Measurements from ENCODE around the gene ARHGAP10.

DNA sequence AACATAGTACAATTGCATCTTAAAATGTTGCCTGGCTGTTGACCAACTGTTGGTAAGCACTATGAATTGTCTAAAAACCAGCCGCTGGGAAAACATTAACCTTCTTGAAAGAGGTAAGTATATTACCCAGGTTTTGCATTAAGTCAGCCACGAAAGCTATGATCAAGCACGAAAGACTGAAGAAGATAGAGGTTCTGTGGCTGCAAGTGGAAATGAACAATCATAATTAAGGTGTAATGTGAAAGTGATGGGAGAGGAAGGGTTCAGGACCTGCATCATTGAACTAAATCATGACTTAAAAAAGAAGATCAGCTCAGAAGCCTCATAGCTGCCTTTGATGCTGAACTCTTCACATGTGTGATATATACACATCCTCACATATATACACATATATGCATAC lies 369.3 kb downstream of the ARHGAP10 start:
- TF ChIP-seq, protein P1, sequence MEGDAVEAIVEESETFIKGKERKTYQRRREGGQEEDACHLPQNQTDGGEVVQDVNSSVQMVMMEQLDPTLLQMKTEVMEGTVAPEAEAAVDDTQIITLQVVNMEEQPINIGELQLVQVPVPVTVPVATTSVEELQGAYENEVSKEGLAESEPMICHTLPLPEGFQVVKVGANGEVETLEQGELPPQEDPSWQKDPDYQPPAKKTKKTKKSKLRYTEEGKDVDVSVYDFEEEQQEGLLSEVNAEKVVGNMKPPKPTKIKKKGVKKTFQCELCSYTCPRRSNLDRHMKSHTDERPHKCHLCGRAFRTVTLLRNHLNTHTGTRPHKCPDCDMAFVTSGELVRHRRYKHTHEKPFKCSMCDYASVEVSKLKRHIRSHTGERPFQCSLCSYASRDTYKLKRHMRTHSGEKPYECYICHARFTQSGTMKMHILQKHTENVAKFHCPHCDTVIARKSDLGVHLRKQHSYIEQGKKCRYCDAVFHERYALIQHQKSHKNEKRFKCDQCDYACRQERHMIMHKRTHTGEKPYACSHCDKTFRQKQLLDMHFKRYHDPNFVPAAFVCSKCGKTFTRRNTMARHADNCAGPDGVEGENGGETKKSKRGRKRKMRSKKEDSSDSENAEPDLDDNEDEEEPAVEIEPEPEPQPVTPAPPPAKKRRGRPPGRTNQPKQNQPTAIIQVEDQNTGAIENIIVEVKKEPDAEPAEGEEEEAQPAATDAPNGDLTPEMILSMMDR (IDR thresholded peaks at IDR 0.05), result no peak
- TF ChIP-seq POLR2AphosphoS5 (IDR thresholded peaks at IDR 0.05; ENCODE audit: low read depth, low read length) (no peak), SIN3A (IDR thresholded peaks at IDR 0.05; ENCODE audit: borderline replicate concordance, insufficient read depth, low read depth, low read length) (no peak)
- TF ChIP-seq, protein P2, sequence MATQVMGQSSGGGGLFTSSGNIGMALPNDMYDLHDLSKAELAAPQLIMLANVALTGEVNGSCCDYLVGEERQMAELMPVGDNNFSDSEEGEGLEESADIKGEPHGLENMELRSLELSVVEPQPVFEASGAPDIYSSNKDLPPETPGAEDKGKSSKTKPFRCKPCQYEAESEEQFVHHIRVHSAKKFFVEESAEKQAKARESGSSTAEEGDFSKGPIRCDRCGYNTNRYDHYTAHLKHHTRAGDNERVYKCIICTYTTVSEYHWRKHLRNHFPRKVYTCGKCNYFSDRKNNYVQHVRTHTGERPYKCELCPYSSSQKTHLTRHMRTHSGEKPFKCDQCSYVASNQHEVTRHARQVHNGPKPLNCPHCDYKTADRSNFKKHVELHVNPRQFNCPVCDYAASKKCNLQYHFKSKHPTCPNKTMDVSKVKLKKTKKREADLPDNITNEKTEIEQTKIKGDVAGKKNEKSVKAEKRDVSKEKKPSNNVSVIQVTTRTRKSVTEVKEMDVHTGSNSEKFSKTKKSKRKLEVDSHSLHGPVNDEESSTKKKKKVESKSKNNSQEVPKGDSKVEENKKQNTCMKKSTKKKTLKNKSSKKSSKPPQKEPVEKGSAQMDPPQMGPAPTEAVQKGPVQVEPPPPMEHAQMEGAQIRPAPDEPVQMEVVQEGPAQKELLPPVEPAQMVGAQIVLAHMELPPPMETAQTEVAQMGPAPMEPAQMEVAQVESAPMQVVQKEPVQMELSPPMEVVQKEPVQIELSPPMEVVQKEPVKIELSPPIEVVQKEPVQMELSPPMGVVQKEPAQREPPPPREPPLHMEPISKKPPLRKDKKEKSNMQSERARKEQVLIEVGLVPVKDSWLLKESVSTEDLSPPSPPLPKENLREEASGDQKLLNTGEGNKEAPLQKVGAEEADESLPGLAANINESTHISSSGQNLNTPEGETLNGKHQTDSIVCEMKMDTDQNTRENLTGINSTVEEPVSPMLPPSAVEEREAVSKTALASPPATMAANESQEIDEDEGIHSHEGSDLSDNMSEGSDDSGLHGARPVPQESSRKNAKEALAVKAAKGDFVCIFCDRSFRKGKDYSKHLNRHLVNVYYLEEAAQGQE (IDR thresholded peaks at IDR 0.05; ENCODE audit: insufficient read depth in 1 of 2, low read depth in 2 of 2, low read length in 1 of 2), result no peak

All from Panc1 (cell line).